HepG2 (cell line): Measurements from ENCODE around the gene CNR2. TPM values are rescaled to one million over a fixed set of nuclear protein-coding genes. Genes with fewer than 3 reads are reported as not detected.

Experiments used
- ATF7 ChIP-seq, 2 experiments: fragments of 450-650 bp in 1 of 2; sonication (generic) in 1 of 2; formaldehyde crosslinking in 1 of 2; IDR thresholded peaks; 2 replicates each; pipeline versions ENCODE4 v1.4.0 to v1.6.1; 2016 to 2020; ENCODE audit warnings: antibody characterized with exemption in 1 of 2, mild to moderate bottlenecking in 1 of 2, missing genetic modification reagents in 1 of 2
- CENPX ChIP-seq: sonication (generic); formaldehyde crosslinking; IDR thresholded peaks from 2 replicates; pipeline ENCODE4 v1.9.0; 2021; ENCODE audit warnings: mild to moderate bottlenecking, missing genetic modification reagents, moderate library complexity
- ELF4 ChIP-seq: sonication (generic); formaldehyde crosslinking; IDR thresholded peaks from 2 replicates; pipeline ENCODE4 v1.5.0; 2020; ENCODE audit warnings: missing genetic modification reagents, mild to moderate bottlenecking, moderate library complexity, borderline replicate concordance
- HNF4A ChIP-seq: sonication (generic); formaldehyde crosslinking; IDR thresholded peaks from 2 replicates; pipeline ENCODE4 v1.4.0; 2020; ENCODE audit warnings: missing genetic modification reagents
- MBD4 ChIP-seq: IDR thresholded peaks from 2 replicates; pipeline ENCODE4 v1.6.1; 2012; ENCODE audit warnings: low read length, inconsistent platforms, borderline replicate concordance
- MIER2 ChIP-seq: IDR thresholded peaks from 2 replicates; pipeline ENCODE4 v1.6.1; 2016; ENCODE audit warnings: missing biosample characterization, missing genetic modification reagents
- NCOR1 ChIP-seq: fragments of 200-600 bp; sonication (generic); IDR thresholded peaks from 2 replicates; pipeline ENCODE4 v1.7.0; 2017; ENCODE audit warnings: antibody characterized with exemption, low read length, borderline replicate concordance
- NKX3-1 ChIP-seq: sonication (generic); formaldehyde crosslinking; IDR thresholded peaks from 2 replicates; pipeline ENCODE4 v1.5.0; 2020; ENCODE audit warnings: missing genetic modification reagents
- NONO ChIP-seq, 2 experiments: fragments of 450-650 bp in 1 of 2; sonication (generic) in 1 of 2; formaldehyde crosslinking in 1 of 2; IDR thresholded peaks in 1 of 2; conservative IDR thresholded peaks in 1 of 2; 2 replicates each; pipeline versions ENCODE4 v1.6.1 to v1.8.0; 2017 to 2022; ENCODE audit warnings: mild to moderate bottlenecking in 1 of 2, missing genetic modification reagents in 1 of 2, moderate library complexity in 1 of 2
- RAD51 ChIP-seq: fragments of 450-650 bp; IDR thresholded peaks from 2 replicates; pipeline ENCODE4 v1.6.1; 2016; ENCODE audit warnings: borderline replicate concordance
- SAP130 ChIP-seq: IDR thresholded peaks from 2 replicates; pipeline ENCODE4 v1.6.1; 2016; ENCODE audit warnings: low read depth
- TOPORS ChIP-seq: sonication (generic); formaldehyde crosslinking; IDR thresholded peaks from 2 replicates; pipeline ENCODE4 v1.8.0; 2023; ENCODE audit warnings: mild to moderate bottlenecking, missing genetic modification reagents
- TSC22D2 ChIP-seq: sonication (generic); formaldehyde crosslinking; IDR thresholded peaks from 2 replicates; pipeline ENCODE4 v1.5.1; 2020; ENCODE audit warnings: missing genetic modification reagents, mild to moderate bottlenecking, borderline replicate concordance
- polyA plus RNA-seq, 8 experiments: library from polyadenylated mRNA; depleted of rRNA in 3 of 8; stranded (reverse) in 7 of 8; unstranded in 1 of 8; fragments of >200 nt; fragmentation: Illumina TruSeq in 4 of 8; extraction: Trizol in 4 of 8; gene quantifications; 2 replicates each; pipeline versions ENCODE4 v1.2.1 to v1.2.3, GENCODE V29; 2011 to 2016; ENCODE audit warnings: low read depth in 4 of 8, missing spikeins in 1 of 8, mixed read lengths in 1 of 8; ENCODE audit not compliant: insufficient read depth in 1 of 8
- total RNA-seq, 5 experiments: library from RNA; depleted of rRNA; stranded (reverse); fragments of >200 nt; fragmentation: Illumina TruSeq; extraction: Trizol; gene quantifications; 2 replicates each; pipeline ENCODE4 v1.2.3, GENCODE V29; 2016; ENCODE audit warnings: low read depth in 1 of 5
- TF ChIP-seq, protein P1 (sequence below): sonication (generic); formaldehyde crosslinking; IDR thresholded peaks from 2 replicates; pipeline ENCODE4 v1.5.0; 2020; ENCODE audit warnings: mild to moderate bottlenecking, missing genetic modification reagents, borderline replicate concordance
- TF ChIP-seq, protein P2 (sequence below): sonication (generic); formaldehyde crosslinking; IDR thresholded peaks from 2 replicates; pipeline ENCODE4 v1.4.0; 2020; ENCODE audit warnings: missing genetic modification reagents
- TF ChIP-seq, protein P3 (sequence below): sonication (generic); formaldehyde crosslinking; IDR thresholded peaks from 2 replicates; pipeline ENCODE4 v1.5.0; 2020; ENCODE audit warnings: missing genetic modification reagents, mild to moderate bottlenecking, borderline replicate concordance
- TF ChIP-seq, protein P4 (sequence below): sonication (generic); formaldehyde crosslinking; IDR thresholded peaks from 2 replicates; pipeline ENCODE4 v1.8.0; 2022; ENCODE audit warnings: missing genetic modification reagents, mild to moderate bottlenecking, inconsistent platforms, borderline replicate concordance

CNR2 gene
- total and polyA plus RNA-seq, 2 of the 13 experiments (the other 11 are each of a cell fraction or from before 2014, with no cell fraction given): not detected

DNA sequence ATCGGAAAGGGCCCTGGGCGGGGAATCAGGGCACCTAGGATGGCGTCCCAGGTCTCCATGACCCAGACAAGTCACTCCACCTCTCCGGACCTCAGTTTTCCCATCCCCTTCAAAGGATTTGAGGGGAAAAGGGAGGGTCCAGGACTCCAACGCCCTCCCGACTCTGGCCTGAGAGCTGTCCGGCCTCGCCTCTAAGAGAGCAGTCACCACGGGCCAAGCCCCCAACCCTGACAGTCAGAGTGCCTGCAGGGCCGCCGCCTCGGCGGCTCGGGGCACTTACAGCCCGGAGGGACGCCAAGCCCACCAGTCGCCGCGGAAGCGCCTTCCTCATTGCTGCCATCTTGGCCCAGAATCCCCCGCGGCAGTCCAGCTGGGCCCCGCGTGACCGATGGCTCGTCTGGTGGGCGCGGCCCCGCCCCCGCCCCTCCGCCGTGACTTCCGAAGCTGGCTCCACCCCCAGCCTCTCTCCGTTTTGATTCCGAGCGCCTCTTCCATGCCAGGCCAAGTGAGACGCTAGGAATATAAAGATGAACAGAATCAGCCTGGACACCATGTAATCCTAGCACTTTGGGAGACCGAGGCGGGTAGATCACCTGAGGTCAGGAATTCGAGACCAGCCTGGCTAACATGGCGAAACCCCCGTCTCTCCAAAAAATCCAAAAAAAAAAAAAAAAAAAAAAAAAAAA, 87.9 kb downstream of the CNR2 start, which contains the start of gene HMGCL (continued):
- TF ChIP-seq, protein P1, sequence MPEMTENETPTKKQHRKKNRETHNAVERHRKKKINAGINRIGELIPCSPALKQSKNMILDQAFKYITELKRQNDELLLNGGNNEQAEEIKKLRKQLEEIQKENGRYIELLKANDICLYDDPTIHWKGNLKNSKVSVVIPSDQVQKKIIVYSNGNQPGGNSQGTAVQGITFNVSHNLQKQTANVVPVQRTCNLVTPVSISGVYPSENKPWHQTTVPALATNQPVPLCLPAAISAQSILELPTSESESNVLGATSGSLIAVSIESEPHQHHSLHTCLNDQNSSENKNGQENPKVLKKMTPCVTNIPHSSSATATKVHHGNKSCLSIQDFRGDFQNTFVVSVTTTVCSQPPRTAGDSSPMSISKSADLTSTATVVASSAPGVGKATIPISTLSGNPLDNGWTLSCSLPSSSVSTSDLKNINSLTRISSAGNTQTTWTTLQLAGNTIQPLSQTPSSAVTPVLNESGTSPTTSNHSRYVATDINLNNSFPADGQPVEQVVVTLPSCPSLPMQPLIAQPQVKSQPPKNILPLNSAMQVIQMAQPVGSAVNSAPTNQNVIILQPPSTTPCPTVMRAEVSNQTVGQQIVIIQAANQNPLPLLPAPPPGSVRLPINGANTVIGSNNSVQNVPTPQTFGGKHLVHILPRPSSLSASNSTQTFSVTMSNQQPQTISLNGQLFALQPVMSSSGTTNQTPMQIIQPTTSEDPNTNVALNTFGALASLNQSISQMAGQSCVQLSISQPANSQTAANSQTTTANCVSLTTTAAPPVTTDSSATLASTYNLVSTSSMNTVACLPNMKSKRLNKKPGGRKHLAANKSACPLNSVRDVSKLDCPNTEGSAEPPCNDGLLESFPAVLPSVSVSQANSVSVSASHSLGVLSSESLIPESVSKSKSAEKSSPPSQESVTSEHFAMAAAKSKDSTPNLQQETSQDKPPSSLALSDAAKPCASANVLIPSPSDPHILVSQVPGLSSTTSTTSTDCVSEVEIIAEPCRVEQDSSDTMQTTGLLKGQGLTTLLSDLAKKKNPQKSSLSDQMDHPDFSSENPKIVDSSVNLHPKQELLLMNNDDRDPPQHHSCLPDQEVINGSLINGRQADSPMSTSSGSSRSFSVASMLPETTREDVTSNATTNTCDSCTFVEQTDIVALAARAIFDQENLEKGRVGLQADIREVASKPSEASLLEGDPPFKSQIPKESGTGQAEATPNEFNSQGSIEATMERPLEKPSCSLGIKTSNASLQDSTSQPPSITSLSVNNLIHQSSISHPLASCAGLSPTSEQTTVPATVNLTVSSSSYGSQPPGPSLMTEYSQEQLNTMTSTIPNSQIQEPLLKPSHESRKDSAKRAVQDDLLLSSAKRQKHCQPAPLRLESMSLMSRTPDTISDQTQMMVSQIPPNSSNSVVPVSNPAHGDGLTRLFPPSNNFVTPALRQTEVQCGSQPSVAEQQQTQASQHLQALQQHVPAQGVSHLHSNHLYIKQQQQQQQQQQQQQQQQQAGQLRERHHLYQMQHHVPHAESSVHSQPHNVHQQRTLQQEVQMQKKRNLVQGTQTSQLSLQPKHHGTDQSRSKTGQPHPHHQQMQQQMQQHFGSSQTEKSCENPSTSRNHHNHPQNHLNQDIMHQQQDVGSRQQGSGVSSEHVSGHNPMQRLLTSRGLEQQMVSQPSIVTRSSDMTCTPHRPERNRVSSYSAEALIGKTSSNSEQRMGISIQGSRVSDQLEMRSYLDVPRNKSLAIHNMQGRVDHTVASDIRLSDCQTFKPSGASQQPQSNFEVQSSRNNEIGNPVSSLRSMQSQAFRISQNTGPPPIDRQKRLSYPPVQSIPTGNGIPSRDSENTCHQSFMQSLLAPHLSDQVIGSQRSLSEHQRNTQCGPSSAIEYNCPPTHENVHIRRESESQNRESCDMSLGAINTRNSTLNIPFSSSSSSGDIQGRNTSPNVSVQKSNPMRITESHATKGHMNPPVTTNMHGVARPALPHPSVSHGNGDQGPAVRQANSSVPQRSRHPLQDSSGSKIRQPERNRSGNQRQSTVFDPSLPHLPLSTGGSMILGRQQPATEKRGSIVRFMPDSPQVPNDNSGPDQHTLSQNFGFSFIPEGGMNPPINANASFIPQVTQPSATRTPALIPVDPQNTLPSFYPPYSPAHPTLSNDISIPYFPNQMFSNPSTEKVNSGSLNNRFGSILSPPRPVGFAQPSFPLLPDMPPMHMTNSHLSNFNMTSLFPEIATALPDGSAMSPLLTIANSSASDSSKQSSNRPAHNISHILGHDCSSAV: no peak
- TF ChIP-seq TOPORS (CRISPR knock-in tag) (no peak), RAD51 (no peak), HNF4A (CRISPR knock-in tag) (peak; percentile 25), NKX3-1 (CRISPR knock-in tag) (peak; percentile 92), MIER2 (CRISPR knock-in tag) (no peak), CENPX (CRISPR knock-in tag) (no peak), SAP130 (CRISPR knock-in tag) (peak; percentile 91), ATF7 (IDR thresholded peaks at IDR 0.05) (no peak), ATF7 (CRISPR knock-in tag; IDR thresholded peaks at IDR 0.05) (peak; percentile 39; the same call in 1 of the 2 replicates), TSC22D2 (no peak; the same call in none of the 2 replicates), NONO (IDR thresholded peaks at IDR 0.05) (no peak), NONO (CRISPR knock-in tag; conservative IDR thresholded peaks at IDR 0.05) (no peak; the same call in 1 of the 2 replicates), MBD4 (no peak), NCOR1 (no peak), ELF4 (CRISPR knock-in tag) (peak; percentile 75; the same call in 1 of the 2 replicates)
- TF ChIP-seq, protein P2, sequence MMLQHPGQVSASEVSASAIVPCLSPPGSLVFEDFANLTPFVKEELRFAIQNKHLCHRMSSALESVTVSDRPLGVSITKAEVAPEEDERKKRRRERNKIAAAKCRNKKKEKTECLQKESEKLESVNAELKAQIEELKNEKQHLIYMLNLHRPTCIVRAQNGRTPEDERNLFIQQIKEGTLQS (CRISPR knock-in tag): peak; percentile 64
- TF ChIP-seq, protein P3, sequence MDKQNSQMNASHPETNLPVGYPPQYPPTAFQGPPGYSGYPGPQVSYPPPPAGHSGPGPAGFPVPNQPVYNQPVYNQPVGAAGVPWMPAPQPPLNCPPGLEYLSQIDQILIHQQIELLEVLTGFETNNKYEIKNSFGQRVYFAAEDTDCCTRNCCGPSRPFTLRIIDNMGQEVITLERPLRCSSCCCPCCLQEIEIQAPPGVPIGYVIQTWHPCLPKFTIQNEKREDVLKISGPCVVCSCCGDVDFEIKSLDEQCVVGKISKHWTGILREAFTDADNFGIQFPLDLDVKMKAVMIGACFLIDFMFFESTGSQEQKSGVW (CRISPR knock-in tag): no peak
- TF ChIP-seq, protein P4, sequence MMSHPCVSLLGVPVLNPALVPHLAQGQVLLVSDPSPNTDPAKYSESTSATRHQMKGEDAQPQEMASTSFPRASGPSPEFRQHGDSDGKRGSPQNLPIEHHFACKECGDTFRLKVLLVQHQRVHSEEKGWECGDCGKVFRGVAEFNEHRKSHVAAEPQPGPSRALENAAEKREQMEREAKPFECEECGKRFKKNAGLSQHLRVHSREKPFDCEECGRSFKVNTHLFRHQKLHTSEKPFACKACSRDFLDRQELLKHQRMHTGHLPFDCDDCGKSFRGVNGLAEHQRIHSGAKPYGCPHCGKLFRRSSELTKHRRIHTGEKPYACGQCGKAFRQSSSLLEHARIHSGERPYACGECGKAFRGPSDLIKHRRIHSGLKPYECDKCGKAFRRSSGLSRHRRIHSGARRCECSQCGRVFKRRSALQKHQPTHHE (CRISPR knock-in tag): peak; percentile 89
